HAP-1 (cell line): Measurements from ENCODE around the gene HMMR.
A peak's percentile ranks its signal among the peaks of the same experiment; 100 is the strongest.

Experiments used
- DNase-seq, 2 experiments: peaks; one replicate each; pipeline ENCODE4 v3.0.0-alpha.2; 2016 to 2020; ENCODE audit warnings: low spot score in 2 of 2
- H3K27me3 ChIP-seq: fragments of 250-450 bp; sonication (Bioruptor Pico); 2 replicates; pipeline ENCODE4 v1.5.1; 2020; ENCODE audit warnings: low read depth, mild to moderate bottlenecking, moderate library complexity
- H3K36me3 ChIP-seq: fragments of 250-450 bp; sonication (Bioruptor Pico); replicated peaks from 2 replicates; pipeline ENCODE4 v1.5.1; 2020; ENCODE audit warnings: mild to moderate bottlenecking
- H3K4me1 ChIP-seq: fragments of 250-450 bp; sonication (Bioruptor Pico); 2 replicates; pipeline ENCODE4 v1.5.1; 2020; ENCODE audit warnings: mild to moderate bottlenecking
- H3K4me3 ChIP-seq: fragments of 250-450 bp; sonication (Bioruptor Pico); 2 replicates; pipeline ENCODE4 v1.5.1; 2020; ENCODE audit warnings: mild to moderate bottlenecking, moderate library complexity
- H3K9me3 ChIP-seq: fragments of 250-450 bp; sonication (Bioruptor Pico); 2 replicates; pipeline ENCODE4 v1.5.1; 2020; ENCODE audit warnings: mild to moderate bottlenecking, moderate library complexity
- in situ Hi-C: fragments of 300-500 bp; cut with MboI; formaldehyde crosslinking; loops from 3 replicates; pipeline ENCODE4 v1.14.3; 2020; ENCODE audit warnings: low sequenced_read_pairs, inconsistent platforms, mixed read lengths

Gene HMMR

GRCh38 chr5:163505368-163506094 lies 45.1 kb downstream of the HMMR start, which contains the start of gene MAT2B:
Gene MAT2B, plus strand, starts transcription at chr5:163505619. Its CDS starts 68 bp downstream, at chr5:163505687.
- in situ Hi-C loops, result no loop called here
- Histone ChIP-seq H3K4me3 (peak within 1 kb of the TSS; percentile 85), H3K9me3 (no peaks in the 10 kb centered on the region), H3K4me1 (peaks cover 37% of the 10 kb centered on the region), H3K27me3 (no peaks in the 10 kb centered on the region), H3K36me3 (no peaks in the 10 kb centered on the region)
- peak; percentile 92 to 97 for DNase-seq

GRCh38 chr5:163506095-163506457 lies 45.6 kb downstream of the HMMR start:
- Histone ChIP-seq H3K9me3 (no peaks in the 10 kb centered on the region), H3K4me3 (peak overlapping the region; percentile 85), H3K36me3 (no peaks in the 10 kb centered on the region), H3K27me3 (no peaks in the 10 kb centered on the region), H3K4me1 (peaks cover 37% of the 10 kb centered on the region)
- no peak for DNase-seq
- in situ Hi-C loops, result no loop called here

- Histone ChIP-seq H3K4me1 (peaks cover 37% of the 10 kb centered on the region), H3K36me3 (peaks cover 2% of the 10 kb centered on the region), H3K27me3 (no peaks in the 10 kb centered on the region), H3K9me3 (no peaks in the 10 kb centered on the region), H3K4me3 (peak overlapping the region; percentile 85)
- in situ Hi-C loops, result no loop called here
- DNase-seq, result no peak
Observed at GRCh38 chr5:163506726-163507125, 46.3 kb downstream of the HMMR start.

GRCh38 chr5:163508753-163509152 lies 48.3 kb downstream of the HMMR start:
- peaks cover 17% of the 10 kb centered on the region for H3K36me3 ChIP-seq
- in situ Hi-C loops, result no loop called here
- no peak for DNase-seq
- H3K9me3 ChIP-seq, result no peaks in the 10 kb centered on the region
- no peaks in the 10 kb centered on the region for H3K27me3 ChIP-seq
- no peak overlapping the region for H3K4me3 ChIP-seq
- peaks cover 30% of the 10 kb centered on the region for H3K4me1 ChIP-seq

- Histone ChIP-seq H3K27me3 (no peaks in the 10 kb centered on the region), H3K4me1 (peaks cover 23% of the 10 kb centered on the region), H3K9me3 (no peaks in the 10 kb centered on the region), H3K36me3 (peaks cover 23% of the 10 kb centered on the region), H3K4me3 (no peak overlapping the region)
- peak in 1 of 2 experiments; percentile 44 for DNase-seq
- in situ Hi-C loops, result no loop called here
Observed at GRCh38 chr5:163509291-163509951, 49.0 kb downstream of the HMMR start.

GRCh38 chr5:163512526-163512925 lies 52.1 kb downstream of the HMMR start:
- in situ Hi-C loops, result no loop called here
- Histone ChIP-seq H3K4me3 (no peak overlapping the region), H3K36me3 (peaks cover 50% of the 10 kb centered on the region), H3K9me3 (no peaks in the 10 kb centered on the region), H3K4me1 (peaks cover 11% of the 10 kb centered on the region), H3K27me3 (no peaks in the 10 kb centered on the region)
- DNase-seq, result no peak

GRCh38 chr5:163525096-163525495 lies 64.7 kb downstream of the HMMR start:
- Histone ChIP-seq H3K4me1 (no peaks in the 10 kb centered on the region), H3K36me3 (peaks cover 4% of the 10 kb centered on the region; the same call in 1 of the 2 replicates), H3K27me3 (peaks cover 10% of the 10 kb centered on the region), H3K9me3 (peaks cover 4% of the 10 kb centered on the region; the same call in 1 of the 2 replicates), H3K4me3 (no peak overlapping the region)
- no peak for DNase-seq
- in situ Hi-C loops, result no loop called here

- DNase-seq, result no peak
- H3K36me3 ChIP-seq, result no peaks in the 10 kb centered on the region
- in situ Hi-C loops, result no loop called here
- H3K9me3 ChIP-seq, result peaks cover 4% of the 10 kb centered on the region; the same call in 1 of the 2 replicates
- no peak overlapping the region for H3K4me3 ChIP-seq
- H3K27me3 ChIP-seq, result peaks cover 24% of the 10 kb centered on the region
- peaks cover 19% of the 10 kb centered on the region for H3K4me1 ChIP-seq
Observed at GRCh38 chr5:163529698-163530097, 69.3 kb downstream of the HMMR start.

- no peak overlapping the region for H3K4me3 ChIP-seq
- peaks cover 37% of the 10 kb centered on the region for H3K27me3 ChIP-seq
- peaks cover 4% of the 10 kb centered on the region; the same call in 1 of the 2 replicates for H3K9me3 ChIP-seq
- in situ Hi-C loops, result no loop called here
- no peak for DNase-seq
- peaks cover 19% of the 10 kb centered on the region for H3K4me1 ChIP-seq
- no peaks in the 10 kb centered on the region for H3K36me3 ChIP-seq
Observed at GRCh38 chr5:163531272-163531671, 70.8 kb downstream of the HMMR start.

- H3K4me1 ChIP-seq, result peaks cover 19% of the 10 kb centered on the region
- no peak overlapping the region for H3K4me3 ChIP-seq
- peaks cover 38% of the 10 kb centered on the region for H3K27me3 ChIP-seq
- in situ Hi-C loops, result no loop called here
- no peaks in the 10 kb centered on the region for H3K36me3 ChIP-seq
- peaks cover 3% of the 10 kb centered on the region; the same call in 1 of the 2 replicates for H3K9me3 ChIP-seq
- DNase-seq, result peak; percentile 63 to 80
Observed at GRCh38 chr5:163532171-163533084, 72.0 kb downstream of the HMMR start.

GRCh38 chr5:163533223-163533622 lies 72.8 kb downstream of the HMMR start:
- DNase-seq, result no peak
- H3K4me1 ChIP-seq, result peaks cover 19% of the 10 kb centered on the region

GRCh38 chr5:163534492-163535094 lies 74.2 kb downstream of the HMMR start:
- in situ Hi-C loops, result no loop called here
- H3K4me3 ChIP-seq, result no peak overlapping the region
- peak in 1 of 2 experiments; percentile 4 for DNase-seq
- no peaks in the 10 kb centered on the region for H3K9me3 ChIP-seq
- peaks cover 19% of the 10 kb centered on the region for H3K4me1 ChIP-seq
- no peaks in the 10 kb centered on the region for H3K36me3 ChIP-seq
- H3K27me3 ChIP-seq, result peaks cover 54% of the 10 kb centered on the region

More at GRCh38 chr5:163533223-163533622, 72.8 kb downstream of the HMMR start:
- Histone ChIP-seq H3K27me3 (peaks cover 46% of the 10 kb centered on the region), H3K4me3 (no peak overlapping the region), H3K36me3 (no peaks in the 10 kb centered on the region), H3K9me3 (no peaks in the 10 kb centered on the region)
- in situ Hi-C loops, result no loop called here

GRCh38 chr5:163535290-163535689 lies 74.9 kb downstream of the HMMR start:
- Histone ChIP-seq H3K36me3 (no peaks in the 10 kb centered on the region), H3K4me1 (peaks cover 19% of the 10 kb centered on the region), H3K27me3 (peaks cover 53% of the 10 kb centered on the region), H3K4me3 (no peak overlapping the region), H3K9me3 (no peaks in the 10 kb centered on the region)
- DNase-seq, result no peak
- in situ Hi-C loops, result no loop called here
